ENCODE results near the gene ADARB2. TPM values are rescaled to one million over a fixed set of nuclear protein-coding genes. Genes with fewer than 3 reads are reported as not detected.

The ADARB2 gene
- total RNA-seq, 1 donor from 2014 or later: 0.05 TPM

GRCh38 chr10:1561731-1562337, 175.5 kb downstream of the ADARB2 start:
- Mint-ChIP-seq H3K36me3 (ENCODE audit: low read depth) (no peaks in the 10 kb centered on the region), H3K4me1 (ENCODE audit: low read depth) (no peaks in the 10 kb centered on the region), H3K27ac (no peak overlapping the region), H3K9me3 (no peaks in the 10 kb centered on the region), H3K27me3 (ENCODE audit: low read depth) (no peaks in the 10 kb centered on the region), H3K4me3 (ENCODE audit: low read depth) (no peak overlapping the region)
- DNase-seq (ENCODE audit: low spot score): no peak
- intact Hi-C loops (cut with micrococcal nuclease): no loop called here

GRCh38 chr10:1560535-1561192, 176.7 kb downstream of the ADARB2 start:
- intact Hi-C loops (cut with micrococcal nuclease): no loop called here
- Mint-ChIP-seq H3K9me3 (no peaks in the 10 kb centered on the region), H3K4me3 (ENCODE audit: low read depth) (no peak overlapping the region), H3K4me1 (ENCODE audit: low read depth) (no peaks in the 10 kb centered on the region), H3K36me3 (ENCODE audit: low read depth) (no peaks in the 10 kb centered on the region), H3K27me3 (ENCODE audit: low read depth) (no peaks in the 10 kb centered on the region), H3K27ac (no peak overlapping the region)
- DNase-seq (ENCODE audit: low spot score): no peak

- Mint-ChIP-seq H3K4me1 (ENCODE audit: low read depth) (no peaks in the 10 kb centered on the region), H3K27me3 (ENCODE audit: low read depth) (no peaks in the 10 kb centered on the region), H3K9me3 (no peaks in the 10 kb centered on the region), H3K36me3 (ENCODE audit: low read depth) (no peaks in the 10 kb centered on the region), H3K4me3 (ENCODE audit: low read depth) (no peak overlapping the region), H3K27ac (no peak overlapping the region)
- DNase-seq (ENCODE audit: low spot score): no peak
- intact Hi-C loops (cut with micrococcal nuclease): no loop called here
Measured at GRCh38 chr10:1559761-1560160, 177.6 kb downstream of the ADARB2 start.

- no peaks in the 10 kb centered on the region for H3K36me3 Mint-ChIP-seq (ENCODE audit: low read depth)
- H3K4me3 Mint-ChIP-seq (ENCODE audit: low read depth): no peak overlapping the region
- H3K4me1 Mint-ChIP-seq (ENCODE audit: low read depth): no peaks in the 10 kb centered on the region
- no peak overlapping the region for H3K27ac Mint-ChIP-seq
- H3K9me3 Mint-ChIP-seq: no peaks in the 10 kb centered on the region
- intact Hi-C loops (cut with micrococcal nuclease): no loop called here
- DNase-seq (ENCODE audit: low spot score): no peak
- no peaks in the 10 kb centered on the region for H3K27me3 Mint-ChIP-seq (ENCODE audit: low read depth)
Measured at GRCh38 chr10:1559311-1559710, 178.0 kb downstream of the ADARB2 start.

DNA sequence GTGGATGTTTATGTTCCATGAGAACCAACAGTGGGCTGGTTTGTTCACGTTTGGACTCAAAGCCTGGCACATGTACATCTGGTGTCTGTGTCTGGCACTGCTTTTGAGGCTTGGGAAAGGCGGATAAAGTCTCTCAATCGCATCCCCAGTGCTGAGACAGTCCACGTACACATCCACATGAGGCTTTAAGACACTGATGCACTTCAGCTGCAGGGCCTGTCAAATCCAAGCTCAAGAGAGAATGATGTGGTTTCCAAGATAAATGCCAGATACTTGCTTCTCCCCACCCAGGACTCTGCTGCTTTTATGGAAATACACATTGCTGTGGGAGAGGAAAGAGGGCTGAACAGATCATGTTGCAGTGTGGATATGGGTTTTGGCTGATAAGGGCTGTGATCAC, 178.4 kb downstream of the ADARB2 start:
- intact Hi-C loops (cut with micrococcal nuclease): no loop called here
- no peaks in the 10 kb centered on the region for H3K4me1 Mint-ChIP-seq (ENCODE audit: low read depth)

DNA sequence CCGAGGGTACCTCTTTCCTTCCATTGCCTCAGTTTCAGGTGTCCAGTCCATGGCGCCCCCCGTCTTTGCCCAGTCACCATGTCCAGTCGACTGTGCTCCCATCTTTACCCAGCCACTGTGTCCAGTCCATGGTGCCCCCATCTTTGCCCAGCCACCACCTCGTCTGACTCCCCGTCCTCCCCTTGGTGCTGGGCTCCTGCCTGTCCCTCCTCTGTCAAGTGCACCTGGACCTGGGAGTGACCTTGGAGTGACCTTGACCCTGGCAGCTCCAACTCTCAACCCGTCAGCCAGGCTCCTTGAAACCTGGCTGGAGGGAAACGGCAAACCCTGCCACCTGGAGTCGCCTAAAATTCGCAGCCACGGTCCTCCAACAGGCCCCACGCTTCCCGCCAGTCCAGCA, 180.2 kb downstream of the ADARB2 start:
- intact Hi-C loops (cut with micrococcal nuclease): no loop called here
- no peak overlapping the region for H3K27ac Mint-ChIP-seq
- no peak overlapping the region for H3K4me3 Mint-ChIP-seq (ENCODE audit: low read depth)
- no peaks in the 10 kb centered on the region for H3K36me3 Mint-ChIP-seq (ENCODE audit: low read depth)
- no peaks in the 10 kb centered on the region for H3K27me3 Mint-ChIP-seq (ENCODE audit: low read depth)
- no peak for DNase-seq (ENCODE audit: low spot score)
- no peaks in the 10 kb centered on the region for H3K9me3 Mint-ChIP-seq
- H3K4me1 Mint-ChIP-seq (ENCODE audit: low read depth): no peaks in the 10 kb centered on the region

More for the DNA sequence above, 178.4 kb downstream of the ADARB2 start:
- DNase-seq (ENCODE audit: low spot score): no peak
- H3K27me3 Mint-ChIP-seq (ENCODE audit: low read depth): no peaks in the 10 kb centered on the region
- no peaks in the 10 kb centered on the region for H3K9me3 Mint-ChIP-seq
- H3K4me3 Mint-ChIP-seq (ENCODE audit: low read depth): no peak overlapping the region
- no peaks in the 10 kb centered on the region for H3K36me3 Mint-ChIP-seq (ENCODE audit: low read depth)
- H3K27ac Mint-ChIP-seq: no peak overlapping the region

DNA sequence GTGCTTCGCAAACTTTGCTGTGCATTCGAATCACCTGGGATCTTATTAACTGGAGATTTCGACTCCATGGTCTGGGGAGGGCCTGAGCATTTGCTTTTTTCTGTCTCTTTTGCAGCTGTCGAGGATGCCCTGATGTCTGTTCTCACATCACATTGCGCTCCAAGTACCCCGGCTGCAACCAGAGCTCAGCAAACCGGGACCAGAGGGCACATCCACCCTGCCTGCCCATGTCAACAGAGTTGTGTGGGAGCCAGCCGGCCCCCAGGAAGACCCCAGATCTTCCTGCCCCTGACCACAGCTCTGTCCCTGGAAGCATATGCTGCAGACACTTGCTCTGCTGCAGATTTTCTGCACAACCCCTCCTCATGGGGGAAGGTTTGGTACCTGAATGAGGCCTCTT, 180.8 kb downstream of the ADARB2 start:
- H3K4me1 Mint-ChIP-seq (ENCODE audit: low read depth): no peaks in the 10 kb centered on the region
- H3K36me3 Mint-ChIP-seq (ENCODE audit: low read depth): no peaks in the 10 kb centered on the region
- H3K9me3 Mint-ChIP-seq: no peaks in the 10 kb centered on the region
- intact Hi-C loops (cut with micrococcal nuclease): no loop called here
- no peaks in the 10 kb centered on the region for H3K27me3 Mint-ChIP-seq (ENCODE audit: low read depth)
- H3K27ac Mint-ChIP-seq: no peak overlapping the region
- no peak for DNase-seq (ENCODE audit: low spot score)
- no peak overlapping the region for H3K4me3 Mint-ChIP-seq (ENCODE audit: low read depth)

DNA sequence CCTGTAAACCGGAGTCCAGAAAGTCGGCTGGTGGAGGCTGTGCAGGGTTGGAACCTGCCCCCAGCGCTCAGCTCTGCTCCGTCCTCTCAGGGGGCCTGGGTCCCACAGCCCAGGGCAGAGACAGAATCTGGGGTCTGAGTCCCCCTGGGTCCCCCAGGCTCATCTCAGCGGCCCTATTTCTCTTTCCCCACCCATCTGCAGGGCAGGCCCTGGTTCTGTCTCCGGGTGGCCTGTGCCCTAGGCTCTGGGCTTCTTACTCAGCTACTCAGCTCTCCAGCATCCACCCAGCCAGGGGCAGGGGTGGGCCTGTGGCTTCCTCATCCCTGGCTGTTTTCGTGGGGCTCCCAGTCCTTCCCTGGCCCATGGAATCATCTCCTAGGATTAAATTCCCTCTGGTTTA, 183.4 kb downstream of the ADARB2 start:
- DNase-seq (ENCODE audit: low spot score): no peak
- intact Hi-C loops (cut with micrococcal nuclease): no loop called here
- H3K27ac Mint-ChIP-seq: no peak overlapping the region
- H3K4me1 Mint-ChIP-seq (ENCODE audit: low read depth): no peaks in the 10 kb centered on the region
- H3K4me3 Mint-ChIP-seq (ENCODE audit: low read depth): no peak overlapping the region
- no peaks in the 10 kb centered on the region for H3K9me3 Mint-ChIP-seq
- no peaks in the 10 kb centered on the region for H3K27me3 Mint-ChIP-seq (ENCODE audit: low read depth)
- no peaks in the 10 kb centered on the region for H3K36me3 Mint-ChIP-seq (ENCODE audit: low read depth)

DNA sequence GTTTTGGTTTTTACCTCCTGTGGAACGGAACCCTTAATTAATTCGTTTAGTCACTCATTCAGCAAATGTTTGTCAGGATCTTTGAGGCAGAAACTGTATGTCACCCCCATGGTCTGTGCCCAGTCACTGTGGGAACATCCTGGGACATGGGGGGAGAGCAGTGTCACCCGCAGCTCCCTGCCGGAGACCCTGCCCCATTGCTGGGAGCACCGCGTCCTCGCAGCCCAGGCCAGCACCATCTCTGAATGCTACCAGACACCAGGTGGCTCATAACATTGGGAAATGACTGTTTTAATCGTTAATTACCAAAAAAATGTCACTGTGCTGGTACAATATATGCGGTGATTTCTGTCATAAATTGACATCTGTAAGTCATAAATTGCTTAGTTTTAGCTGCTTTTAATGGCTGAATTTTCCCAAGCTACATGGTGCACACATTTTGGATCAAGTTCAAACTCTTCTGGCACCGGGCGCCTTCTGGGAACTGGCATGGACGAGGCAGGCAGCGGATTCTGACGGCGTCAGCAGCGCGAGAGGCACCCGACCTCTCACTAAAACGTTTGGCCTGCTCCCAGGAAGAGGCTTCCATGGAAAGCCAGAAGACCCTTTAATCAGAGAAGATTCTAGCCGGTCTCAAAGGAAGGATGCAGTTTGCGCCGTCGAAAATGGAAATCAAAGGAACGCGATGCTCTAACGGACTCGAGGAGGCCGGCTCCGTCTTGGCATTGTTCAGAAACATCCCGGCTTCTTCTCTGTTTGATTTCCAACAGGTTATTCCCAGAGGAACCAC, 184.2 kb downstream of the ADARB2 start:
- Mint-ChIP-seq H3K4me3 (ENCODE audit: low read depth) (no peak overlapping the region), H3K27ac (no peak overlapping the region), H3K4me1 (ENCODE audit: low read depth) (no peaks in the 10 kb centered on the region), H3K36me3 (ENCODE audit: low read depth) (no peaks in the 10 kb centered on the region), H3K9me3 (no peaks in the 10 kb centered on the region), H3K27me3 (ENCODE audit: low read depth) (no peaks in the 10 kb centered on the region)
- intact Hi-C loops (cut with micrococcal nuclease): no loop called here
- no peak for DNase-seq (ENCODE audit: low spot score)

GRCh38 chr10:1552406-1552805, 184.9 kb downstream of the ADARB2 start:
- intact Hi-C loops (cut with micrococcal nuclease): no loop called here
- DNase-seq (ENCODE audit: low spot score): no peak
- no peaks in the 10 kb centered on the region for H3K27me3 Mint-ChIP-seq (ENCODE audit: low read depth)
- no peaks in the 10 kb centered on the region for H3K9me3 Mint-ChIP-seq
- no peaks in the 10 kb centered on the region for H3K36me3 Mint-ChIP-seq (ENCODE audit: low read depth)
- H3K27ac Mint-ChIP-seq: no peak overlapping the region
- H3K4me3 Mint-ChIP-seq (ENCODE audit: low read depth): no peak overlapping the region
- no peaks in the 10 kb centered on the region for H3K4me1 Mint-ChIP-seq (ENCODE audit: low read depth)

DNA sequence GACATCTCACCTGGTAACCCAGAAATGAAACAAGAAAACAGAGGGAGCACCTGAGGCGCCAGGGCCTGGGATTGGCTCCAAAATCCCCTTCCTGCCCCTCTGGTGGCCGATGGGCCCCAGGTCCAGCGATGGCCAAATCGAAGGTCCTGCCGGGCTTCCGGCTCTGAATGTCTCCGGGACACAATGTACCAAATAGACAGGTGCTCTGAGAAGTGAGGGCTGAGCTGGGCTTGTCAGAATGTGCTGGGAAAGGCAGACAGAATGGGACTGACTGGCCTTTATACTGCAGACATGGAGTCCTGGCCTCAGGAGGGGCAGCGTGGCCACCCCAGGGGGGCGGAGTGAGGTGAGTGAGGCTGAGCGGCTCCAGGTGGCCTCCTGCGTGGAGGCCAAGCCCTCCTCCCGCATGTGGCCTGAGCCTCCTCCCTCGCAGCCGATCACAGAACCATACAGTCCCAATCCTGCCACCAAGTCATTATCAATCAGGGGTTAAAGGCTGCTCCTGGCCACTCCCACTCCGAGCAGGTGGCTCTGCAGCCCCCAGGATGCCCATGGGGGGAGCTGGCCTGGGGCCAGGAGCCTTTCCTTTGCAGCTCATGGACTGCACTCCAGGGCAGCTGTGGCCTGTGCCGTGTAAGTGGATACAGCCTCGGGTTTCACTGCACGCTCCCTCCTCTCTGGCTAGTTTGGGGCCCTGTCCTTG, 185.5 kb downstream of the ADARB2 start:
- Mint-ChIP-seq H3K27me3 (ENCODE audit: low read depth) (no peaks in the 10 kb centered on the region), H3K27ac (no peak overlapping the region), H3K4me3 (ENCODE audit: low read depth) (no peak overlapping the region), H3K36me3 (ENCODE audit: low read depth) (no peaks in the 10 kb centered on the region), H3K4me1 (ENCODE audit: low read depth) (no peaks in the 10 kb centered on the region), H3K9me3 (no peaks in the 10 kb centered on the region)
- intact Hi-C loops (cut with micrococcal nuclease): no loop called here
- DNase-seq (ENCODE audit: low spot score): no peak

DNA sequence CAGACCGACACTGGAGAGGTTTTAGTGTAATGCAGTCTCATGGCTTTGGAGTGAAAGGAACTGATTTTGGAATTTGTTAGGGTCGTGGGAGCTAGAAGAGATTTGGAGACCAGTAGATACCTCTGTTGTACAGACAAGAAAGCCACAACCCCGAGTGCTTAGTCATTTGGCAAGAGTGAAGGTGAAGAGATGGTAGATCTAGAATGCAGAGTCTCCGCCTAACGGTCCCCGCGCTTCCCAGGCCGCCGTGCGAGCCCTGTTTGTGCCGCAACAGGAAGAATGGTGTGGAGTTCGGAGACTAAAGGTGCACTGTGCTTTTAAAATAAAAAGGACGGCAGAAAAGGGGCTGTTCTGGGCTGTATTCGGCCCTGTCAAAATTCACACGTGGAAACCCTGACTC, 186.7 kb downstream of the ADARB2 start:
- no peak overlapping the region for H3K27ac Mint-ChIP-seq
- no peaks in the 10 kb centered on the region for H3K36me3 Mint-ChIP-seq (ENCODE audit: low read depth)
- H3K9me3 Mint-ChIP-seq: no peaks in the 10 kb centered on the region
- H3K4me3 Mint-ChIP-seq (ENCODE audit: low read depth): no peak overlapping the region
- intact Hi-C loops (cut with micrococcal nuclease): no loop called here
- H3K27me3 Mint-ChIP-seq (ENCODE audit: low read depth): no peaks in the 10 kb centered on the region
- no peak for DNase-seq (ENCODE audit: low spot score)
- no peaks in the 10 kb centered on the region for H3K4me1 Mint-ChIP-seq (ENCODE audit: low read depth)

GRCh38 chr10:1550291-1550595, 187.1 kb downstream of the ADARB2 start:
- Mint-ChIP-seq H3K9me3 (no peaks in the 10 kb centered on the region), H3K4me3 (ENCODE audit: low read depth) (no peak overlapping the region), H3K4me1 (ENCODE audit: low read depth) (no peaks in the 10 kb centered on the region), H3K27me3 (ENCODE audit: low read depth) (no peaks in the 10 kb centered on the region), H3K27ac (no peak overlapping the region), H3K36me3 (ENCODE audit: low read depth) (no peaks in the 10 kb centered on the region)
- no peak for DNase-seq (ENCODE audit: low spot score)
- intact Hi-C loops (cut with micrococcal nuclease): no loop called here

Measured in activated T-helper 2 cell treated with anti-CD3 and anti-CD28 coated beads, Interferon-gamma antibody, Interleukin-2, Interleukin-4, amounts not matched to agents 10 μg/mL and 5 μg/mL and 100 μg/mL, durations not matched to agents 14 hours and 24 hours and 36 hours (primary cell).